Stimulated activated CD8-positive, alpha-beta memory T cell treated with anti-CD3 and anti-CD28 coated beads, Interleukin-4, amount 100 ng/mL, for 24 hours (primary cell): ENCODE results near the gene VWC2.

Experiments
- DNase-seq: peaks from one replicate; pipeline ENCODE4 v3.0.0-alpha.2; 2020; ENCODE audit warnings: low read depth

The VWC2 gene

DNA sequence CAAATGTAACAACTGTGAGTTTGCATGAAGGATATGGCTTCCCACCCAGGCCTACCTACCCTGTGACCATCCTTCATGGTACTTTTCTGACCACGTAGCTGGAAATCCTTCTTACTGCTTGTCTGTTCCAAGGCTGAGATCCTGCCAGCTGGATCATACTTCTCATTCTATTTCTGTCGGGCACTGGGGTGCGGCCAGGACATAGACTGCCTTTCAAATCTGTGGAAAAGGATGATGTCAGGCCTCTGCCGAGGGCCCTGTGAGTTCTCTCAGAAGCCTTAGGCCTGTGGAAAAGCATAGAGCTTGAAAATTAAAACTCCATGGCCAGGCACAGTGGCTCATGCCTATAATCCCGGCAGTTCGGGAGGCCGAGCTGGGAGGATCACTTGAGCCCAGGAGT lies 10.0 kb downstream of the VWC2 start:
- no peak for DNase-seq

- no peak for DNase-seq
These were observed 14.5 kb downstream of the VWC2 start for GRCh38 chr7:49787980-49788379.

DNA sequence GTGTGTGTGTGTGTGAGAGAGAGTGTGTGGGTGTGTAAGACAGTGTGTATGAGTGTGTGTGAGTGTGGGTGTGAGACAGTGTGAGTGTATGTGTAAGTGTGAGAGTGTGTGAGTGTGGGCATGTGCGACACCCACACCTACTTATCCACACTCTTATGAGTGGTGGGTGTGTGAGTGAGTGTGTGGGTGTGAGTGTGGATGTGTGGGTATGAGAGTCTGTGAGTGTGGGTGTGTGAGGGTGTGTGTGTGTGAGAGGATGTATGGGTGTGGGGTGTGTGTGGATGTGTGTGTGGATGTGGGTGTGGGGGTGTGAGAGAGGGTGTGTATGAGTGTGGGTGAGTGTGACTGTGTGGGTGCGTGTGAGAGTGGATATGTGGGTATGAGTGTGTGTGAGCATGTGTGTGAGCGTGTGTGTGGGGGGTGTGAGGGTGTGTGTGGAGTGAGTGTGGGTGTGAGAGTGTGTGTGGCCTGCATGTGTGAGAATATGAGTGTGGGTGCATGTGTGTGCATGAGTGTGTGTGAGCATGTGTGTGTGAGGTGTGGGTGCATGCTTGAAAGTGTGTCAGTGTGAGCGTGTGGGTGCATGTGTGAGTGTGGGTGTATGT lies 15.1 kb downstream of the VWC2 start:
- no peak for DNase-seq

GRCh38 chr7:49789736-49790135 lies 16.3 kb downstream of the VWC2 start:
- DNase-seq: no peak

- no peak for DNase-seq
These were observed 16.8 kb downstream of the VWC2 start for GRCh38 chr7:49790209-49790608.

DNA sequence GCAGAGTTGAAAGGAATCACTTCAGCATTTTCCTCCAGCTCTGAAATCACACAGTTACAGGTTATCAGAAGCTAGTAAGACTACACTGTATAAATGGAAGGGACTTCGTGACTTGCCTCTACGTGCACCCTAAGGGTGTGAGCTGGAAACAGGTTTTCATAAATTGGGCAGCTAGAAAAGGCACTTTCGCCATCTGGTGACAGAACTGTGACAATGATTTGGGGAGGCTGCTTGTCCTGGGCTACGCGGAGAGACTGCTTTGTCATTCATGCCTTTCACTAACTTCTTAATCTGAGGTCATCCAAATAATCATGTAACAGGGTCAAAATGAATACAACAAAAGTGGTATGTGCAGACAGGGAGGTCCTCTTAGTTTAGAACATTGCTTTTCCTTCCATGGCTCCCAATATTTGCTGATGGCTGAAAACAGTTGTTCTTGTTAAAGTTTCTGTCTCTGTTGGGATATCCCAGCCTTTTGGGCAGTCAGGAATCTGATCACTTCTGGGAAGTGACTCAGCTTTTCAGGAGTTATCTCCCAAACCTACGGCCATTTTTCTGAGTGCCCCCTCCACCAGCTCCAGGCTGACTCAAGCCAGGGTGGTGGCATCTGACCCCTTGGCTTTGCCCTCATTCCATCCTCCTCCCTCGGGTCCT lies 17.8 kb downstream of the VWC2 start:
- DNase-seq: no peak

DNA sequence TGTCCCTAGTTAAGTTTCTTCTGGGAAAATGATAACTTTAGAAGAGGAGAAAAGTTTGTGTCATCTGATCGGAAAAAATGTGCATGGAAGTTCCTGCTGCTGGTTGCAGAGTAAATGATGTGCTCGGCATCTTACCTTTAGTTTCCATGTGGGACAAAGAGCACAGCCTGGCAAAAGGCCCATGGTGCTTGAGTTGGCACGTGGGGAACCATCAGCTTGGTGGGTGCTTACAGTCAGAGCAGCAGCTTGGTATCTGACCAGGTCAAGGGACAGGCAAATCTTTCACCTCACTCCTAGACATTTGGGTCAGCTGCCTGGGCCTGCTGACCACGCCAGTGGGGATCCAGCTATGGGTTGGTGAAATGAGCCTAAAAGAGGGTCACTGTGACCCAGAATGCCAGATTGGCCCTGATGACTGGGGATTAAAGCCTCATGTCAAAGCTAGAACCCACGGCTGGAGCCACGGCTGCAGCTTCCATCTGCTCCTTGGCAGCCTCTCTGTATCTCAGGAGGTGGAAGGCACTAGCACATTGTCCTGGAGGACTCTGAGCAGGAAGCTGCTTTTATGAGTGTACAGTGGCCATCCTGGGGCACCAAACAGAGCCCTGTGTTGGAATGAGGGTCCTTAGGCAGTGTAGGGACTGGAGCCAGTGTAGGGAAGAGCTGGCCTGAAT lies 24.7 kb downstream of the VWC2 start:
- DNase-seq: no peak

- no peak for DNase-seq
These were observed 26.6 kb downstream of the VWC2 start for GRCh38 chr7:49800031-49800430.

GRCh38 chr7:49802600-49802999 lies 29.2 kb downstream of the VWC2 start:
- DNase-seq: no peak

GRCh38 chr7:49803812-49804211 lies 30.4 kb downstream of the VWC2 start:
- DNase-seq: no peak

DNA sequence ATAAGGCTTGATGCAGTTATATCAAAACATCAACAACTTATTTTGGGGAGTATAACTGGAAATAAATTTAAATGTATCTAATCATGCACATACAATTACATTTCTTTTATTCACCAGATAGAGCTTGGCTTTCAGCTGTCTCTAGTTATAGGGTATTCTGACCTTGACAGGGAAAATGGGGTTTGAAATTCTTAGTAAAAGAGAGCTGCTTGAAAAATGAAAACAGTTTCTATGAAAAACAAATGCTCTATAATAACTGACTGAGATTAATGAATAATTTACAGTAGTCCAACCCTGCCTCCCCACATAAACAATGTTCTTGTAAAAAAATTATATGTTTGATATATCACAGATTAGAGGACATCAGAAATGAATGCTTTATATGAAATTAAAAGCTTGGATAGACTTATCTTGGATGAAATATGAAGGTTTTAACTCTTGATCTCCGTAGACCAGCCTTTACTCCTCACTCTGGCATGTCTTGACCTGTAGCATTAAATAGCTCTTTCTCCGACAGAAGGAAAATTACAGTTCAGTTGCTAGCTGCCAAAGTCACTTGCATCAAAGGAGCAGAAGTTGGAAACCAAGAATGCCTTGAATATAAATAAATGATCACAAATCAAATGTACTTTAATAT lies 32.1 kb downstream of the VWC2 start:
- no peak for DNase-seq

- DNase-seq: no peak
These were observed 39.1 kb downstream of the VWC2 start for GRCh38 chr7:49812534-49812933.

GRCh38 chr7:49817279-49817678 lies 43.8 kb downstream of the VWC2 start:
- DNase-seq: no peak

DNA sequence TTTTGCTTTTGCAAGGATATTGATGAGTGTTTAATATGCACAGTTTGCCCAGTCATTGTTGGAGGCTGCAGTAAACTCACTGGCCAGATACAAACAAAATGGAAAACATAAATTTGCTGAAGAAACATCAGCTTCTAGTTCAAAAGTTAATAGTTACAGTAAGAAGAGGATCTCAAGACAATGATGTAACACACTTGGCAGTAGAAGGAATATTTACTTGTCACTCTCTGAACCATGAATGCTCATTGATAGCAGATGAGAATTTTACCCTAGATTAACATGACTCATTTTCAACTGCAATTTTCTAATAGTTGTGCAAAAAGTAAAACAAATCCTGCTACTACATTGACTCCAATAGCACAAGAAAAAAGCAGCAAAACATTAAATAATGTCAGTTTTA lies 47.7 kb downstream of the VWC2 start:
- DNase-seq: no peak

DNA sequence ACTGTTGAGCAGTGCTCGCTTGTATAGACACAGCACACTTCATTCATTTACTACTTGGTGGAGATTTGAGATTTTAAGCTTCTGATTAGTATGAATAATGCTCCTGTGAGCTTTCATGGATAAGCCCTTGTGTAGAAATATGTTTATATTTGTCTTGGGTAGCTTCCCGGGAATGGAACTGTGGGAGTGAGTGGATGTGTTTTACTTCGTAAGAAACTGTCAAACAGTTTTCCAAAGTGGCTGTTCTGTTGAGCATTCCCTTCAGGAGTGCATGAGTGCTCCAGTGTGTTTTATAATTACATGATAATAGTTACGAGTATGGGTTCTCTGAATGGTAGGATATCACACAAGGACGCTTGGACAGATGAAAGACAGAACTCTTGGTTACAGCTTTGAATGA lies 49.4 kb downstream of the VWC2 start:
- no peak for DNase-seq

DNA sequence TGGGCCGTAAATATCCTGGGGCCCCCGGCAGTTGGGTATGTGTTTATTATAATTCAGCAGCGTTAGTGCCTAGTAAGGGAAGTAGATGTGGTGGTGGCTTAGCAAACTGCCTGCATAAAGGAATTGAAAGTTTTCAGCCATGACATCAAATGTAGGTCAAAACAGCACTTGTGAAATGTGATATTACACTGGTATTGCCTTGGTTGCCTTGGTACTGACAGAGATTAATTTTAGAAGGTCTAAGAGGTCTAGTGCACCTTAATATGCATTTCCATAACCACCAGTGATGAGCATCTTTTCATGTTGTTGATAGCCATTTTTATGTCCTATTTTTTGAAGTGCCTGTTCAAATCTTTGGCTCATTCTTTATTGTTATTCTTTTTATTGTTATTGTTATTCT lies 50.1 kb downstream of the VWC2 start:
- DNase-seq: no peak

DNA sequence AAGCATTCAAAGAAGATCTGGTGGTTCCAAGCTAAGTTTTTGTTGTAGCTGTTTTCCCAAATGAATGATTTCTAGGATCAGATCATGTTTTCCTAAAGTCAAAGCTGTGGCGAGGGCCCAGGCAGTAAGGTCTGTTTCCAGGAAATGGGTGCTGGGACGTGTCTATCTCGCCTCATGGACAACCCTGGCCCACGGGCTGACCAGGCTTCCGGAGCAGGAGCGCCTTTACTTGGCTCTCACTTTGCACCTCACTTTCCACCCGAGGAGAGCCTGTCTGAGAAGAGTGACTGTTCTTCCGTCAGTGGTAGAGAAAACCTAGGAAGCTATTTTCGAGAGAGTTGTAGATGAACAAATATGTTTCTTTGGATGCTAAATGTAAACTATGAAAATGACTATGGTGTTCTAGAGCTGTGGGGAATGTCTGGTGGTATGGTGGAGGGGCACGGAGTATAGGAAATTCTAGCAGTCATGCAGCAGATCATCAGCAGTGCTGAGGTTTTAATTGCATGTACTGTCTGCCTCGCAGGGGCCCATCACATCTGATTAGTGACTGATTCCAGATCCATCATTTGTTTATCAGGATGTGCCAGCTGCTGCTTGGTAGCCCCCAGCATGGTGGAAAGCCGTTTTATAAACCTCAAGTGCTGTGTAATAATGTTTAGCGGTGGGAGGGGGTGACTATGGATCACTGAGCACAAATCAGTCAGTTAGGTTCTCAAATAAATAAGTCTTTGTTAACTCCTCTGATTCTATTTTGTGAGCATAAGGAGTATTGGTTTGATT lies 66.6 kb downstream of the VWC2 start:
- no peak for DNase-seq

GRCh38 chr7:49840751-49841405 lies 67.4 kb downstream of the VWC2 start:
- DNase-seq: no peak

DNA sequence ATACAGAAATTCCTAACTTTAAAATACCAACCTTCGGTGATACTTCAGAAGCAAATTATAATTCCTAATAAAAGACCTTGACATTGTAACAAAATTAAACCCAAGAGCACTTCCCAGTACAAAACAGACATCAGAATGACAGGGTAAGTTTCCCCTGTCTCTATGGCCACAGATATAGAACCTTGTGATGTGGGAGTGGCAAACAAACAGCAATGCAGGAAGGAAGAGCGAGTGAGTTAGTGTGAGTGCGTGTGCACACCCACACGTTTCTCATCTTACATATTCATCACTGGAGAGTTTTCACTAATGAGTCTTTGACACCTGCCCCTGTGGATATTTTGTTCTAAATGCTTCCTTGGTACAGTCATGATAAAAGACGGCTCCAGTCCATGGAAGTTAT lies 72.2 kb downstream of the VWC2 start:
- no peak for DNase-seq

GRCh38 chr7:49848211-49848841 lies 74.9 kb downstream of the VWC2 start:
- no peak for DNase-seq

DNA sequence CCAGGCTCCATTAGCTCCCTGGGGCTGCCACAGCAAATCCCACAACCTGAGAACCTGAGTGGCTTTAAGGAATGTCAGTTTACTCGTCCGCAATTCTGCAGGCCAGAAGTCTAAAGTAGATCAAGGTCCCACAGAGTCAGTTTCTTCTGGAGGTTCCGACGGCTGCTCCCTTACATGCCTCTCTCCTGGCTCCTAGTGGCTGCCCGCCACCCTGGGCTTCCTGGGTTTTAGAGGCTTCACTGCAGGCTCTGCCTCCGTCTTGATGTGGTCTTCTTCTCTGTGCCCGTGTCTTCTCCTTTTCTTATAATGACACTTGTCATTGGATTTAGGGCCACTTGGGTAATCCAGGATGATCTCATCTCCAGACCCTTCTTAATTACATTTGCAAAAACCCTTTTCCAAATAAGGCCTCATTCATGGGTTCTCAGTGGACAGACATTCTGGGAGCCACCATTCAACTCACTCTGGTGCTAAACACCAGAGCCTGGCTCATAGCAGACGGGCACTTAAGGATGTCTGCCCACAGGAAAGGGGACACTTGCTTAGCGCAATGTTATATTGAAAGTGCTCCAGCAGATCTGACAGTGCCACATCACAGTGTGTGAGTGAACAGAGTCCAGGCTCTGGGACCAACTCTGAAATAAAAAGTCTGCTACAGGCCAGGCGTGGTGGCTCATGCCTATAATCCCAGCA lies 77.6 kb downstream of the VWC2 start:
- no peak for DNase-seq
